Transverse colon (tissue), 4 donors: ENCODE measurements around the gene DLG2. TPM values are rescaled to one million over a fixed set of nuclear protein-coding genes. Genes with fewer than 3 reads are reported as not detected.

Experiments
- DNase-seq: peaks from one replicate; pipeline ENCODE4 v3.0.0-alpha.2; 2019
- H3K27ac ChIP-seq, 4 donors: fragments of 200-600 bp; sonication (generic); 2 replicates each; pipeline ENCODE4 v1.5.1; 2016 to 2018; ENCODE audit warnings: inconsistent platforms in 4 of 4
- H3K27me3 ChIP-seq: fragments of 200-600 bp; sonication (generic); 2 replicates; pipeline ENCODE4 v1.5.1; 2017; ENCODE audit warnings: inconsistent platforms
- H3K36me3 ChIP-seq, 4 donors: fragments of 200-600 bp; sonication (generic); 2 replicates each; pipeline ENCODE4 v1.5.1; 2017 to 2019; ENCODE audit warnings: inconsistent platforms in 4 of 4
- H3K4me1 ChIP-seq, 4 donors: fragments of 200-600 bp; sonication (generic); 2 replicates each; pipeline ENCODE4 v1.5.1; 2017 to 2020; ENCODE audit warnings: inconsistent platforms in 4 of 4
- H3K4me3 ChIP-seq, 4 donors: fragments of 200-600 bp; sonication (generic); 1 replicate in 1 of 4; 2 replicates in 3 of 4; pipeline versions ENCODE4 v1.5.1 to v1.6.1; 2017 to 2019; ENCODE audit warnings: inconsistent platforms in 4 of 4
- H3K9me3 ChIP-seq, 2 donors: fragments of 200-600 bp; sonication (generic); 2 replicates each; pipeline ENCODE4 v1.5.1; 2017 to 2019; ENCODE audit warnings: inconsistent platforms in 2 of 2
- EP300 ChIP-seq: sonication (generic); formaldehyde crosslinking; IDR thresholded peaks from one replicate; pipeline ENCODE4 v1.6.1; 2017; ENCODE audit warnings: antibody characterized with exemption, low read depth
- POLR2A ChIP-seq: fragments of 450-650 bp; IDR thresholded peaks from one replicate; pipeline ENCODE4 v1.6.1; 2016; ENCODE audit warnings: antibody characterized with exemption, mild to moderate bottlenecking, moderate library complexity
- POLR2AphosphoS5 ChIP-seq, 3 donors: sonication (generic); formaldehyde crosslinking; IDR thresholded peaks; one replicate each; pipeline ENCODE4 v1.6.1; 2016; ENCODE audit warnings: antibody characterized with exemption in 3 of 3
- WGBS, 2 donors: methylation state at CpG; one replicate each; pipeline ENCODE4 v1.1.5; 2018; ENCODE audit warnings: low coverage in 1 of 2; 5-methylcytosine and 5-hydroxymethylcytosine counted together
- in situ Hi-C, 4 donors: fragments of 200-750 bp; cut with MboI; loops; one replicate each; pipeline versions ENCODE4 v1.15.0 to v1.15.1; 2017; ENCODE audit warnings: low sequenced_read_pairs in 3 of 4, low pct_ligation_motif_present in 1 of 4, low pct_unique_long_range_greater_than_20kb in 1 of 4
- intact Hi-C: fragments of 100-400 bp; cut with DNase I; formaldehyde crosslinking; loops from one replicate; pipeline ENCODE4 v1.15.1; 2023; ENCODE audit warnings: low total_unique reads
- total RNA-seq, 4 donors: library from RNA; depleted of rRNA; stranded (reverse); fragments of >200 nt; gene quantifications; one replicate each; pipeline ENCODE4 v1.1.0, GENCODE V29; 2016
- TF ChIP-seq, protein P1 (sequence below), 5 experiments: fragments of 200-600 bp in 3 of 5; fragments of 450-650 bp in 2 of 5; sonication (generic) in 3 of 5; IDR thresholded peaks; 1 replicate in 2 of 5; 2 replicates in 3 of 5; pipeline ENCODE4 v1.5.1; 2016 to 2017; ENCODE audit warnings: antibody characterized with exemption in 5 of 5, inconsistent platforms in 3 of 5, mild to moderate bottlenecking in 2 of 5, moderate library complexity in 1 of 5

The DLG2 gene
- total RNA-seq, 4 donors from 2014 or later = 1.9 to 28.3 (median 3.7) TPM

DNA sequence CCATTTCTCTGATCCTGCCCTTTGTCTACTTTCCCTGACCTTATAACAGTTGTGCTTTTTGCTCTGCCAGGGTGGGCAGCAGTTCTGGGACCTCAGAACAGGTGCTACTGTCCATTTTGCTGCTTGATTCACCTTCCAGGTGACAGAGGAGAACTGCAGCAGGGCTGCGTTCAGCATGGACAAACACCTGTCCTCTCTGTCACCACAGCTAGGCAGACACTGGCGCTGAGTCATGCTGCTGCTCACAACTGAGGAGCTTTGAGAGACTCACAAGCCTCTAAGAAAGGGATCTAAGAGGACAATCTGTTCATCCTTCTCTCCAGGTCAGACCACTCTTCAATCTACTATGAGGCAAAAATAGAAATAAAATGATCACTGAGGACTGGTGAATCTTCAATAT is 1196.5 kb downstream of the DLG2 start:
- Histone ChIP-seq H3K9me3 (no peaks in the 10 kb centered on the region), H3K27me3 (no peaks in the 10 kb centered on the region), H3K4me1 (no peaks in the 10 kb centered on the region), H3K27ac (no peak overlapping the region), H3K36me3 (no peaks in the 10 kb centered on the region), H3K4me3 (no peak overlapping the region)
- intact Hi-C loops (no loop called here), in situ Hi-C loops (no loop called here)
- TF ChIP-seq POLR2AphosphoS5 (IDR thresholded peaks at IDR 0.05) (no peak), EP300 (no peak), POLR2A (no peak)
- TF ChIP-seq, protein P1, sequence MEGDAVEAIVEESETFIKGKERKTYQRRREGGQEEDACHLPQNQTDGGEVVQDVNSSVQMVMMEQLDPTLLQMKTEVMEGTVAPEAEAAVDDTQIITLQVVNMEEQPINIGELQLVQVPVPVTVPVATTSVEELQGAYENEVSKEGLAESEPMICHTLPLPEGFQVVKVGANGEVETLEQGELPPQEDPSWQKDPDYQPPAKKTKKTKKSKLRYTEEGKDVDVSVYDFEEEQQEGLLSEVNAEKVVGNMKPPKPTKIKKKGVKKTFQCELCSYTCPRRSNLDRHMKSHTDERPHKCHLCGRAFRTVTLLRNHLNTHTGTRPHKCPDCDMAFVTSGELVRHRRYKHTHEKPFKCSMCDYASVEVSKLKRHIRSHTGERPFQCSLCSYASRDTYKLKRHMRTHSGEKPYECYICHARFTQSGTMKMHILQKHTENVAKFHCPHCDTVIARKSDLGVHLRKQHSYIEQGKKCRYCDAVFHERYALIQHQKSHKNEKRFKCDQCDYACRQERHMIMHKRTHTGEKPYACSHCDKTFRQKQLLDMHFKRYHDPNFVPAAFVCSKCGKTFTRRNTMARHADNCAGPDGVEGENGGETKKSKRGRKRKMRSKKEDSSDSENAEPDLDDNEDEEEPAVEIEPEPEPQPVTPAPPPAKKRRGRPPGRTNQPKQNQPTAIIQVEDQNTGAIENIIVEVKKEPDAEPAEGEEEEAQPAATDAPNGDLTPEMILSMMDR (IDR thresholded peaks at IDR 0.05) = no peak
- DNase-seq = no peak
- WGBS, 2 donors = 36% methylated on average over 2 of the region's 2 CpGs; no CpG with 5 or more reads in 1 of the 2 donors

DNA sequence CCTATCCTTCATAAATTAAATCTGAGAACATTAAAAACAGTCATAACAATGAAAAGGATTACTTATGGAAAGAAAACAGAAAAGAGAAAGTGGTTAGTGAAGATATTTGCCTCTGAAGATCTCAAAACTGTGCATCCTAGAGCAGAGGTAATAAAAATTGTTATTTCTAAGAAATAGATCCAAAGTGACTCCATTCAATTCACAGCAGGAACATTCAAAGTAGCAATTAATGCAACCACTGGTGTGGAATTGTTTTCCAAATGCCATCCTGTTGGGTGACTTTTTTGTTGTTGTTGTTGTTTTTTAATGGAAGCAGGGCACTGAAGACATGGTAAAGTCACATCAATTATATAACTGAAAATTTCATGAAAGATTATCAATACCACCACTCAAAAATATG is 1201.5 kb downstream of the DLG2 start:
- in situ Hi-C loops = no loop called here
- DNase-seq = no peak
- Histone ChIP-seq H3K27me3 (no peaks in the 10 kb centered on the region), H3K36me3 (no peaks in the 10 kb centered on the region), H3K4me3 (no peak overlapping the region), H3K27ac (no peak overlapping the region), H3K9me3 (no peaks in the 10 kb centered on the region), H3K4me1 (no peaks in the 10 kb centered on the region)
- TF ChIP-seq POLR2AphosphoS5 (IDR thresholded peaks at IDR 0.05) (no peak), EP300 (no peak), POLR2A (no peak)
- TF ChIP-seq, protein P1 (IDR thresholded peaks at IDR 0.05) = no peak
- intact Hi-C loops = no loop called here

DNA sequence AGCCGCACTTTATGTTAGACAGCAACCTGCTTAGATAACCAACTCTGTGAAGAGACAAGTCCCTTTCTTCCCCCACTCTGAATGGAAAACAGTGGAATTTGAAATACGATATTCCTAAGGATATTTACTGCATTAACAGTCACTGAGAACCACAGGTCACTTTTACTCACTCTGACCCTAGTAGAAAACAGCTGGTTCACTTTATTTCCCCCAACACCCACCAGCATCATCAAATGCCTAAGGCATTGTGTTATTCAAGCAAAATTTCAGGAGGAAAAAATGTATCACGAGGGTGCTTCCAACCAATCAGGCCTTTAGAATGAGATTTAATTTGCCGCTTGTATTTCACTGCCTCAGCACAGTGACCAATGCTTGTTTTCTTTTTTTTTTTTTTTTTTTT is 1206.9 kb downstream of the DLG2 start:
- WGBS, 2 donors = 46 to 72% methylated on average over 3 to 4 of the region's 4 CpGs
- no peaks in the 10 kb centered on the region for H3K27me3 ChIP-seq
- in situ Hi-C loops (no loop called here), intact Hi-C loops (no loop called here)
- H3K4me3 ChIP-seq = no peak overlapping the region
- H3K27ac ChIP-seq = no peak overlapping the region
- TF ChIP-seq EP300 (no peak), POLR2AphosphoS5 (IDR thresholded peaks at IDR 0.05) (no peak), POLR2A (no peak)
- TF ChIP-seq, protein P1 (IDR thresholded peaks at IDR 0.05) = no peak
- H3K9me3 ChIP-seq = no peaks in the 10 kb centered on the region
- H3K4me1 ChIP-seq = no peaks in the 10 kb centered on the region
- DNase-seq = no peak
- H3K36me3 ChIP-seq = no peaks in the 10 kb centered on the region

DNA sequence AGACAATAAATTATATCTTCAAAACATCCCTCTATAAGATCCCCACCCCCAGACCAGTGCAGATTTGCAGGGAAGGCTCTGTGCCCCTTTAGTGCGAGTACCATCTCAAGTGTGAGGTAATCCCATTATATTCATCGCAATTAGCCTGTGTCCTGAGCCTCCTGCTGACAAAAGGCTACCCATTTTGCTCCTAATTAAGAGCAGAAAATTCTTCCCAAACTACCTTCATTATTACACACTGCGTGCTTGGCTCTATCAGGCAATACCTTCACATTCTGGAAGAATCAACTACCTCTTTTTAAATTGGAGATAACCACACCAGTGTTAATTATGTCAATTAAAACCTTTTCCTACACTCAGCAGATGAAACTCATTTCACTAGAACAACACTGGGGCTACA is 1207.5 kb downstream of the DLG2 start:
- Histone ChIP-seq H3K36me3 (no peaks in the 10 kb centered on the region), H3K27ac (no peak overlapping the region), H3K4me1 (no peaks in the 10 kb centered on the region), H3K4me3 (no peak overlapping the region), H3K9me3 (no peaks in the 10 kb centered on the region), H3K27me3 (no peaks in the 10 kb centered on the region)
- intact Hi-C loops = no loop called here
- WGBS, 2 donors = 41 to 70% methylated on average over 3 of the region's 3 CpGs
- in situ Hi-C loops = no loop called here
- no peak for DNase-seq
- TF ChIP-seq EP300 (no peak), POLR2A (no peak), POLR2AphosphoS5 (IDR thresholded peaks at IDR 0.05) (no peak)
- TF ChIP-seq, protein P1 (IDR thresholded peaks at IDR 0.05) = no peak
